A549 (cell line): Measurements from ENCODE around the gene IL17RE. TPM values are rescaled to one million over a fixed set of nuclear protein-coding genes. Genes with fewer than 3 reads are reported as not detected.

ENCODE experiments used
- ATAC-seq, 2 experiments: fragments of 200-7000 bp in 1 of 2; fragments of >200 bp in 1 of 2; cut with Nextera tagmentation in 1 of 2; cut with Tn5 transposase in 1 of 2; 3 replicates each; pipeline versions ENCODE4 v1.8.0 to v1.9.1; 2018 to 2020; ENCODE audit warnings: mild to moderate bottlenecking in 1 of 2, moderate library complexity in 1 of 2
- CTCF ChIA-PET: fragments of 300-600 bp; sonication (Branson Sonifier 250); formaldehyde crosslinking; extraction: SDS; loops from one replicate; lab custom pipeline; 2021; ENCODE audit warnings: antibody characterized with exemption, inconsistent platforms; lab: Yijun Ruan, JAX
- POLR2A ChIA-PET: fragments of 350-600 bp; formaldehyde crosslinking; extraction: SDS; loops from one replicate; lab custom pipeline; 2021; ENCODE audit warnings: antibody characterized with exemption, inconsistent platforms; lab: Yijun Ruan, JAX
- DNase-seq, 2 experiments: peaks; one replicate each; pipeline versions ENCODE4 v3.0.0 to v3.0.0-alpha.2; 2011 to 2016; ENCODE audit warnings: low read depth in 1 of 2, low spot score in 1 of 2
- FAIRE-seq: peaks from 2 replicates; lab custom pipeline; 2011; peaks lifted over from hg19 to GRCh38; lab: Jason Lieb, UNC
- H3K27ac ChIP-seq, 2 experiments: fragments of >200 bp; sonication (Bioruptor Twin); formaldehyde crosslinking; 3 replicates each; pipeline ENCODE4 v1.5.1; 2016 to 2017
- H3K4me1 ChIP-seq: fragments of >200 bp; sonication (Bioruptor Twin); formaldehyde crosslinking; 3 replicates; pipeline ENCODE4 v1.6.1; 2016
- H3K4me2 ChIP-seq: fragments of >200 bp; sonication (Bioruptor Twin); formaldehyde crosslinking; 3 replicates; pipeline ENCODE4 v1.6.1; 2016
- H3K4me3 ChIP-seq: fragments of >200 bp; sonication (Bioruptor Twin); formaldehyde crosslinking; 3 replicates; pipeline ENCODE4 v1.5.1; 2016
- H3K9me3 ChIP-seq: fragments of >200 bp; sonication (Bioruptor Twin); formaldehyde crosslinking; 3 replicates; pipeline ENCODE4 v1.6.1; 2016
- CBX8 ChIP-seq: fragments of 200-600 bp; sonication (generic); IDR thresholded peaks from 2 replicates; pipeline ENCODE4 v1.6.1; 2016
- CHD2 ChIP-seq: fragments of 150-350 bp; IDR thresholded peaks from 2 replicates; pipeline ENCODE4 v1.6.1; 2014; ENCODE audit warnings: low read length; ENCODE audit not compliant: partially characterized antibody
- CHD4 ChIP-seq: fragments of 200-600 bp; sonication (generic); IDR thresholded peaks from 2 replicates; pipeline ENCODE4 v1.6.1; 2016; ENCODE audit warnings: antibody characterized with exemption, mild to moderate bottlenecking, borderline replicate concordance
- EP300 ChIP-seq, 2 experiments: fragments of >200 bp; sonication (Bioruptor Twin); formaldehyde crosslinking; IDR thresholded peaks; 2 replicates in 1 of 2; 3 replicates in 1 of 2; pipeline ENCODE4 v1.6.1; 2016 to 2017
- FOSL2 ChIP-seq, 2 experiments: fragments of 450-650 bp in 1 of 2; fragments of >200 bp in 1 of 2; sonication (Bioruptor Twin) in 1 of 2; formaldehyde crosslinking; IDR thresholded peaks; 2 replicates each; pipeline versions ENCODE4 v1.5.0 to v1.6.1; 2016 to 2020; ENCODE audit warnings: mild to moderate bottlenecking in 1 of 2, moderate library complexity in 1 of 2
- GATA3 ChIP-seq: IDR thresholded peaks from 2 replicates; pipeline ENCODE4 v1.6.1; 2012; ENCODE audit warnings: borderline replicate concordance
- JUN ChIP-seq, 2 experiments: fragments of >200 bp; sonication (Bioruptor Twin); formaldehyde crosslinking; IDR thresholded peaks; 2 replicates in 1 of 2; 3 replicates in 1 of 2; pipeline ENCODE4 v1.6.1; 2016 to 2017
- MAFK ChIP-seq: fragments of 450-650 bp; IDR thresholded peaks from 2 replicates; pipeline ENCODE4 v1.6.1; 2014; ENCODE audit not compliant: partially characterized antibody
- NFE2L2 ChIP-seq: fragments of 150-350 bp; conservative IDR thresholded peaks from 2 replicates; pipeline ENCODE4 v1.6.1; 2014; ENCODE audit warnings: low read length
- NPAS2 ChIP-seq: fragments of 250-450 bp; sonication (Bioruptor Pico); IDR thresholded peaks from 2 replicates; pipeline ENCODE4 v1.8.0; 2022; ENCODE audit warnings: mild to moderate bottlenecking, moderate library complexity, borderline replicate concordance
- NR3C1 ChIP-seq: fragments of >200 bp; sonication (Bioruptor Twin); formaldehyde crosslinking; IDR thresholded peaks from 3 replicates; pipeline ENCODE4 v1.6.1; 2017
- PHF8 ChIP-seq: fragments of 200-600 bp; sonication (generic); IDR thresholded peaks from 2 replicates; pipeline ENCODE4 v1.6.1; 2016; ENCODE audit warnings: low read depth, mild to moderate bottlenecking, antibody characterized with exemption, moderate library complexity, borderline replicate concordance
- POLR2A ChIP-seq: IDR thresholded peaks from 2 replicates; pipeline ENCODE4 v1.6.1; 2012; ENCODE audit warnings: mild to moderate bottlenecking, low read length
- RAD21 ChIP-seq, 2 experiments: fragments of >200 bp in 1 of 2; sonication (Bioruptor Twin) in 1 of 2; formaldehyde crosslinking in 1 of 2; IDR thresholded peaks in 1 of 2; conservative IDR thresholded peaks in 1 of 2; 2 replicates in 1 of 2; 3 replicates in 1 of 2; pipeline ENCODE4 v1.6.1; 2012 to 2018; ENCODE audit warnings: inconsistent platforms in 1 of 2
- RARB ChIP-seq: fragments of 250-450 bp; sonication (Bioruptor Pico); IDR thresholded peaks from 2 replicates; pipeline ENCODE4 v1.8.0; 2021; ENCODE audit warnings: mild to moderate bottlenecking, moderate library complexity
- RCOR1 ChIP-seq: fragments of 150-350 bp; IDR thresholded peaks from 2 replicates; pipeline ENCODE4 v1.6.1; 2014; ENCODE audit warnings: antibody characterized with exemption, low read length, low read depth
- RFX5 ChIP-seq: fragments of 450-650 bp; IDR thresholded peaks from 2 replicates; pipeline ENCODE4 v1.7.1; 2014; ENCODE audit warnings: antibody characterized with exemption, mild to moderate bottlenecking, moderate library complexity
- SREBF2 ChIP-seq: fragments of 450-650 bp; IDR thresholded peaks from 2 replicates; pipeline ENCODE4 v1.6.1; 2014; ENCODE audit warnings: mild to moderate bottlenecking, moderate library complexity
- TFCP2L1 ChIP-seq: fragments of 250-450 bp; sonication (Bioruptor Pico); IDR thresholded peaks from 2 replicates; pipeline ENCODE4 v1.5.0; 2021; ENCODE audit warnings: mild to moderate bottlenecking
- TP53 ChIP-seq: fragments of 250-450 bp; sonication (Bioruptor Pico); IDR thresholded peaks from 2 replicates; pipeline ENCODE4 v1.5.0; 2021; ENCODE audit warnings: mild to moderate bottlenecking, moderate library complexity
- ZC3H11A ChIP-seq: fragments of 450-650 bp; IDR thresholded peaks from 2 replicates; pipeline ENCODE4 v1.6.1; 2014; ENCODE audit warnings: antibody characterized with exemption, mild to moderate bottlenecking
- ZNF302 ChIP-seq: fragments of 250-450 bp; sonication (Bioruptor Pico); IDR thresholded peaks from 2 replicates; pipeline ENCODE4 v1.9.0; 2021; ENCODE audit warnings: inconsistent platforms, mild to moderate bottlenecking, moderate library complexity
- WGBS: methylation state at CpG from one replicate; pipeline ENCODE4 v1.1.6; 2017; ENCODE audit errors: missing lambda C conversion rate; 5-methylcytosine and 5-hydroxymethylcytosine counted together
- polyA plus RNA-seq, 4 experiments: library from polyadenylated mRNA; depleted of rRNA in 3 of 4; stranded (reverse); fragments of >200 nt; fragmentation: RNase III in 1 of 4; extraction: RNeasy Plus Mini Kit Qiagen cat#74134 plus additional on column Dnase treatment in 1 of 4; gene quantifications; 2 replicates in 3 of 4; 3 replicates in 1 of 4; pipeline ENCODE4 v1.2.3, GENCODE V29; 2011 to 2017
- TF ChIP-seq, protein P1 (sequence below): fragments of 450-650 bp; IDR thresholded peaks from 2 replicates; pipeline ENCODE4 v1.6.1; 2014; ENCODE audit warnings: antibody characterized with exemption
- TF ChIP-seq, protein P2 (sequence below): fragments of >200 bp; sonication (Bioruptor Twin); formaldehyde crosslinking; IDR thresholded peaks from 3 replicates; pipeline ENCODE4 v1.6.1; 2016
- TF ChIP-seq, protein P3 (sequence below): IDR thresholded peaks from 2 replicates; pipeline ENCODE4 v1.6.1; 2012

IL17RE gene
- polyA plus RNA-seq, 2 of the 4 experiments (the other 2 are of a cell fraction): 0.44 to 0.53 TPM

DNA sequence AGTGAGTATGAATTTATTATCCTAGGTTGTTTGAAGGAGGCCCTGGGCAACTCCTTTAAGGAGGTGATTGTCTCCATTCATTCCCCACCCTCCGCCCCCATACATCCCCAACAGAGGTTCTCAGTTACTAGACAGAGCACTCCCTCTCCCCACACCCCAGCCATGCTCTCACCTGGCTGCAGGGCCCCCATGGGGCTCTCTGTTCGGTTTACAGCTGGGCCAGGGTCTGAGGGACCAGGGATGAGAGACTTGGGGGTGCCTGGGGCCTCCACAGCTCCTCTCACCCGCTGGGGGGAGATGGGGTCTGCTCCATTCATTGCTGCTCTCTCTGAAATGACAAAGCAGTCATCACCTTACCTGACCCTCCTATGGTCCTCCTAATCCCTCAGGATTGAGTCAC, 45.9 kb downstream of the IL17RE start (continued):
- TF ChIP-seq, protein P1, sequence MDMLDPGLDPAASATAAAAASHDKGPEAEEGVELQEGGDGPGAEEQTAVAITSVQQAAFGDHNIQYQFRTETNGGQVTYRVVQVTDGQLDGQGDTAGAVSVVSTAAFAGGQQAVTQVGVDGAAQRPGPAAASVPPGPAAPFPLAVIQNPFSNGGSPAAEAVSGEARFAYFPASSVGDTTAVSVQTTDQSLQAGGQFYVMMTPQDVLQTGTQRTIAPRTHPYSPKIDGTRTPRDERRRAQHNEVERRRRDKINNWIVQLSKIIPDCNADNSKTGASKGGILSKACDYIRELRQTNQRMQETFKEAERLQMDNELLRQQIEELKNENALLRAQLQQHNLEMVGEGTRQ: no peak
- TF ChIP-seq, protein P2, sequence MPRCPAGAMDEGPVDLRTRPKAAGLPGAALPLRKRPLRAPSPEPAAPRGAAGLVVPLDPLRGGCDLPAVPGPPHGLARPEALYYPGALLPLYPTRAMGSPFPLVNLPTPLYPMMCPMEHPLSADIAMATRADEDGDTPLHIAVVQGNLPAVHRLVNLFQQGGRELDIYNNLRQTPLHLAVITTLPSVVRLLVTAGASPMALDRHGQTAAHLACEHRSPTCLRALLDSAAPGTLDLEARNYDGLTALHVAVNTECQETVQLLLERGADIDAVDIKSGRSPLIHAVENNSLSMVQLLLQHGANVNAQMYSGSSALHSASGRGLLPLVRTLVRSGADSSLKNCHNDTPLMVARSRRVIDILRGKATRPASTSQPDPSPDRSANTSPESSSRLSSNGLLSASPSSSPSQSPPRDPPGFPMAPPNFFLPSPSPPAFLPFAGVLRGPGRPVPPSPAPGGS: no peak
- no peak for TF ChIP-seq PHF8
- TF ChIP-seq POLR2A: no peak
- TF ChIP-seq ZNF302: no peak
- no peak for TF ChIP-seq NR3C1
- no peak for TF ChIP-seq RAD21 (conservative IDR thresholded peaks at IDR 0.05 in 1 of 2, IDR thresholded peaks at IDR 0.05 in 1 of 2)
- TF ChIP-seq GATA3: no peak
- TF ChIP-seq ZC3H11A: no peak

DNA sequence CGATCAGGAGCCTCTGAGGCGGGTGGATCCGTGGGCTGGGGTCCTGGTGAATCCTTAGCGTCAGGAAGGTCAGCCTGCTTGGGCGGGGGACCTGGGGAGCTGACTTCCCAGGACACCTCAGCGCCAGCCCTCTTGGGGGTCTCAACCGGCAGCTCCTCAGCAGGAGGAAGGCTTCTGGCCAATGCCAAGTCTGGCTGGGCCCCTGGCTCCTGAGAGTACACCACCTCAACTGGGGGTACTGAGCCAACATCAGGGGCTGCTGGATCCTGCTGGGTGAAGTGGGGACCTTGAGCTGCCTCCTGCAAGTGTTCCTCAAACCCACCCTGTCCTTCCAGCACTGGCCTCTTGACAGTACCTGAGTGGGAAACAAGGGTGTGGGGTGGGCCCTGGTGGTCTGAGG, 46.5 kb downstream of the IL17RE start:
- Histone ChIP-seq H3K9me3 (no peaks in the 10 kb centered on the region), H3K4me3 (no peak overlapping the region), H3K4me2 (no peak overlapping the region), H3K4me1 (peaks cover 15% of the 10 kb centered on the region; the same call in 2 of the 3 replicates), H3K27ac (no peak overlapping the region)
- TF ChIP-seq SREBF2 (no peak), NPAS2 (CRISPR knock-in tag) (no peak), CHD4 (no peak)
- TF ChIP-seq, protein P2: no peak
- ChIA-PET CTCF (interaction anchor here (0.7 to 5.2 kb wide), 5 partner anchors 17 to 215 kb away, joined by 3 to 146 read pairs (median 3); partner anchors contain the start of gene CRELD1), POLR2A (no interaction called here)
- DNase-seq: no peak
- WGBS: 90% methylated on average over 6 of the region's 7 CpGs
- no peak for ATAC-seq
- no peak for FAIRE-seq

DNA sequence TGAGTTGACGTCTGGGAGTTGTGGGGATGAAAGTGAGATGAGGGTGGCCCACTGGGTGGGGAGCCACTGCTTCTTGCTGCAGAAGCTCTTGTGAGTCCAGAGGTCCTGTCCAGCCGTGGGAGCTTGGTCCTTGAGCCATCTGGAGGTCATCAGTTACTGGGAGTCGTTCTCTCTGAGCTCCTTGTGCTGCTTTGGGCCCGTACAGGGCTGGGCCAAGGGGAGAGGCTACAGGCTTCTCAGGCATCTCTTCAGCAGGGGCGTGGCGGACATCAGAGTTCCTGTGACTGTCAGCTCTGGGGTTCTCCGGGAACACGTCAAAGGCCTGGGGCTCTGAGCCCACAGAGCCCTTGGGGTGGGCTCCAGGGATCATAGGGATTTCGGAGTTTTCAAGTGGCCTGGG, 47.0 kb downstream of the IL17RE start:
- Histone ChIP-seq H3K4me1 (peaks cover 15% of the 10 kb centered on the region; the same call in 2 of the 3 replicates), H3K4me3 (no peak overlapping the region), H3K9me3 (no peaks in the 10 kb centered on the region), H3K27ac (no peak overlapping the region)
- DNase-seq (no peak), FAIRE-seq (no peak)
- 83% methylated on average over 8 of the region's 9 CpGs for WGBS
- TF ChIP-seq PHF8 (no peak), RCOR1 (no peak), POLR2A (no peak), EP300 (IDR thresholded peaks at IDR 0.05) (no peak), CHD2 (no peak)
- TF ChIP-seq, all 56 proteins: peak for 0
- ChIA-PET POLR2A (no interaction called here), CTCF (interaction anchor here (0.6 to 5.2 kb wide), 5 partner anchors 17 to 294 kb away, joined by 3 to 146 read pairs (median 3); partner anchors contain the start of gene CRELD1)
- no peak overlapping the region for H3K4me2 ChIP-seq
- no peak for ATAC-seq

DNA sequence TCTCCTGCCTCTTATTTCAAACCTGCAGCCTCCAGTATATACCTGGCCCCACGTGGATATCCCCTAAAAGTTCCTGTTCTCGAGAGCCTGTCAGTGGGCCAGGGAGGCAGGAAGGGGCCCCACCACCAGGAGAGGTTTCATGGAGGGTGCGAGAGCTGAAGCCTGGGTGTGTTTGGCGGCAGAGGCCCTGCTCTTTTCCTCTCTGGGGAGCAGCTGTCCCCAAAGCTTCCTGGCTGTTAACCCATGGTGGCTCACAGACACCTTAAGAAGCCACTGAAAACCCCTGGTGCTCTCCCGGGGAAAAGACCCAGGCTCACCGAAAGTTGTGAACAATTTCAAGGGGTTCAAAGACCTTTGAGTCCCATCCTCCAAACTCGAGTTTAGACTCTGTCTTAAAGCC, 48.5 kb downstream of the IL17RE start:
- WGBS: 70% methylated on average over 7 of the region's 7 CpGs
- DNase-seq (no peak), ATAC-seq (no peak)
- Histone ChIP-seq H3K9me3 (no peaks in the 10 kb centered on the region), H3K27ac (no peak overlapping the region), H3K4me1 (peaks cover 22% of the 10 kb centered on the region), H3K4me3 (no peak overlapping the region)
- CTCF ChIA-PET: interaction anchor here (0.8 to 2.0 kb wide), 2 partner anchors 17 to 235 kb away, joined by 4 to 11 read pairs; partner anchors contain the start of gene CRELD1
- TF ChIP-seq CBX8 (no peak), FOSL2 (IDR thresholded peaks at IDR 0.05) (no peak), FOSL2 (CRISPR knock-in tag; IDR thresholded peaks at IDR 0.05) (no peak), MAFK (no peak), TFCP2L1 (no peak), TP53 (CRISPR knock-in tag) (no peak), JUN (IDR thresholded peaks at IDR 0.05) (no peak), RARB (CRISPR knock-in tag) (no peak), ZNF302 (no peak), RFX5 (no peak), NFE2L2 (no peak)
- TF ChIP-seq, protein P2: no peak
- TF ChIP-seq, protein P1: no peak
- TF ChIP-seq, protein P3, sequence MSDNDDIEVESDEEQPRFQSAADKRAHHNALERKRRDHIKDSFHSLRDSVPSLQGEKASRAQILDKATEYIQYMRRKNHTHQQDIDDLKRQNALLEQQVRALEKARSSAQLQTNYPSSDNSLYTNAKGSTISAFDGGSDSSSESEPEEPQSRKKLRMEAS: no peak
- TF ChIP-seq, all 56 proteins: peak for 0
- POLR2A ChIA-PET: no interaction called here
- no peak for FAIRE-seq
- H3K4me2 ChIP-seq: no peak overlapping the region
